ENCODE measurements around the gene DPF3.

DNA sequence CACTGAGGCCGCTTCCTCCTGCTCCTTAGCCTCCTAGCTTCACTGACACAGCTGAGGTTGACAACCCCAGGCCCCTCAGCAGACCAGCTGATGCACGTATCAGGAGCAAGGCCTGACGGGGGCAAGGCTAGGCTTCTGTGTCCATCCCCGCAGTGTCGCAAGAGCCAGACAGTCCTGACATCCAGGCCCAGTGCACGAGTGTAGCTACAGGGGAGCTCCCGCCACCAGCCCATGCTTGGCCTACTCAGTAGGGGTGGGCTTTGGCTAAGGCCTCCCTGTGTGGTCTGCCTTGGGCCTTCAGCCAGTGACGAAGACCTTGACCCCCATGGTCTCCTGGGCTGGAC is 179.1 kb downstream of the DPF3 start:
- TF ChIP-seq, protein P1, sequence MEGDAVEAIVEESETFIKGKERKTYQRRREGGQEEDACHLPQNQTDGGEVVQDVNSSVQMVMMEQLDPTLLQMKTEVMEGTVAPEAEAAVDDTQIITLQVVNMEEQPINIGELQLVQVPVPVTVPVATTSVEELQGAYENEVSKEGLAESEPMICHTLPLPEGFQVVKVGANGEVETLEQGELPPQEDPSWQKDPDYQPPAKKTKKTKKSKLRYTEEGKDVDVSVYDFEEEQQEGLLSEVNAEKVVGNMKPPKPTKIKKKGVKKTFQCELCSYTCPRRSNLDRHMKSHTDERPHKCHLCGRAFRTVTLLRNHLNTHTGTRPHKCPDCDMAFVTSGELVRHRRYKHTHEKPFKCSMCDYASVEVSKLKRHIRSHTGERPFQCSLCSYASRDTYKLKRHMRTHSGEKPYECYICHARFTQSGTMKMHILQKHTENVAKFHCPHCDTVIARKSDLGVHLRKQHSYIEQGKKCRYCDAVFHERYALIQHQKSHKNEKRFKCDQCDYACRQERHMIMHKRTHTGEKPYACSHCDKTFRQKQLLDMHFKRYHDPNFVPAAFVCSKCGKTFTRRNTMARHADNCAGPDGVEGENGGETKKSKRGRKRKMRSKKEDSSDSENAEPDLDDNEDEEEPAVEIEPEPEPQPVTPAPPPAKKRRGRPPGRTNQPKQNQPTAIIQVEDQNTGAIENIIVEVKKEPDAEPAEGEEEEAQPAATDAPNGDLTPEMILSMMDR (IDR thresholded peaks at IDR 0.05) = no peak
- TF ChIP-seq POLR2A (IDR thresholded peaks at IDR 0.05) = no peak

All from esophagus squamous epithelium (tissue), 4 donors.